GM19467 (cell line): ENCODE results near the gene CNPY1.

Source experiments
- ATAC-seq: cut with Tn5 transposase; IDR thresholded peaks from one replicate; pipeline ENCODE4 v1.9.1; 2021; ENCODE audit warnings: mild to moderate bottlenecking, moderate library complexity; ENCODE audit not compliant: unreplicated experiment

CNPY1 gene

DNA sequence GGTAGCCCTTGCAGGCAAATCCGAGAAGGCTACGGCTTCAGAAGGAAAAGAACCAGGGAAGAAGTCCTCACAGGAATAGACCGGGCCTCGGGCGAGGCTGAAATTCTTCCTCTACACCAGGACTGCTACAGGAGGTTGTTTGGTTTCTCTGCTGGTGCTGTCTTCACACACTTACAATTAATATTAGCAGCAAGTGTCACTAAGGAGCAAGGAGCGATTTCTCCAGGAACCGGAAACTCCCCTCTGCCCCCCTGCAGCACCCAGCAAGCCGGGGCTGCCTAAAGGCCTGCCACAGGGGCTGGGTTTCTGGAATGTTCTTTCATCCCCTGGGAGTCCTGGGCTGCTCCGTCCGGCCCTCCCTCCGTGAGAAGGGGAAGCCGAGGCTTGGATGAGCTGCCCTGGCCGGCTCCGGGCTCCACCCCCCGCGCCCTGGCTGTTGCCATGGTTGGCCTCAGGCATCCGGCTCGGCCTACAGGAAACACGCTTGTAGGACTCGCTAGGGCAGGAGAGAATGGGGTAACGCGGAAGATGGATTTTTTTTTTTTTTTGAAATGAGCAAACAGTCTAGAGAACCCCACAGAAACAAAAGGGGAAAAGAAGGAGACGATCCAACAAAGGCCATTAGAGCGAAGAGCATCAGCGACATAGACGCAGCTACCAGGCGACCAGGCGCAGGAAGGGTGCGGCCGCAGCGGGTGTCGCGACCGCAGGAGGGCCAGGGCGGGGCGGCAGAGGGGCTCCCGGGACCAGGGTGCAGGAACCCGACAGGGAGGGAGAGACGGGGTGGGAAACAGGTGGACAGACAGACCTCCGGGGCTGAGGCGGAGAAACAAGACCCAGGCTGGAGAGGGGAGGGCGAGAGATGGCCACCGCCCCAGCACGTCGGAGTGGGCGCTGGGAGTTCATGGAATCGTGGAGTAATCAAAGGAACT is 55.4 kb downstream of the CNPY1 start:
- ATAC-seq: peak; percentile 98

DNA sequence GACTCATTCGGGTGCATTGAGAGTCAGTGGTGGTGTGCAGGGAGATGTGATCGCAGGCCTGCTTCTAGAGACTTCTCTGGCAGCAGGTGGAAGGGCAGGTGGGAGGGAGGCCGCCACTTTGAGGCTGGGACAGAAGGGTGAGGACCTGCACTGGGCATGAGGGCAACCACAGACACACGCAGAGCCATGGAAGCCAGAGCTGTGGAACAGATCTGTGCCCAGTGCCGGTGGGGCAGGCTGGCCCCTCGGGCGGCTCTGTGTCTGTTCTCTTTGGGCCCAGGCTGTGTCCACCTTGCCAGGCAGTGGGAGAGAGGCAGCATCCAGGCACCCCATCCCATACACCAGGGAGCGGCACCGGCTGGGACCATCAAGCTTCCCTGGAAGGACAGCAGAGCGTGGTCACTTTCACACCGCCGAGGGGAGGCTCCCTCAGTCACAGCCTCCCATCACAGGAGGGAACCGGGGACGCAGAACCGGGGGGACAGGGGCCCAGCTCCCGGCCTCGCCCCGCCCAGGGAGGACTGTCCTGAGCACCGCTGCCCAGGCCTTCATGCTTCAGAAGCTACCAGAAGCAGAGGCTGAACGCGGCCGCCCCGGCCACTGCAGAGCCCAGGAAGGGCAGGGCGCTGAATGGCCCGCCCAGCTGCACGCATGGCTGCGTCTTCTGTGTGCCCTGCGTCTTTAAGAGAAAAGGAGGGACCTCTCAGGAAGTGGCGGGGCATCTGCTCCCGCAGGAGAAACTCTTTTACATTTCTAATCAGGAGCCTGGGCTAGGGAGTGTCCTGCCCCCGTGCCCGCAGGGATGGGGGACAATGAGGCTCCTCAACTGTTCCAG is 56.3 kb downstream of the CNPY1 start:
- ATAC-seq: no peak

DNA sequence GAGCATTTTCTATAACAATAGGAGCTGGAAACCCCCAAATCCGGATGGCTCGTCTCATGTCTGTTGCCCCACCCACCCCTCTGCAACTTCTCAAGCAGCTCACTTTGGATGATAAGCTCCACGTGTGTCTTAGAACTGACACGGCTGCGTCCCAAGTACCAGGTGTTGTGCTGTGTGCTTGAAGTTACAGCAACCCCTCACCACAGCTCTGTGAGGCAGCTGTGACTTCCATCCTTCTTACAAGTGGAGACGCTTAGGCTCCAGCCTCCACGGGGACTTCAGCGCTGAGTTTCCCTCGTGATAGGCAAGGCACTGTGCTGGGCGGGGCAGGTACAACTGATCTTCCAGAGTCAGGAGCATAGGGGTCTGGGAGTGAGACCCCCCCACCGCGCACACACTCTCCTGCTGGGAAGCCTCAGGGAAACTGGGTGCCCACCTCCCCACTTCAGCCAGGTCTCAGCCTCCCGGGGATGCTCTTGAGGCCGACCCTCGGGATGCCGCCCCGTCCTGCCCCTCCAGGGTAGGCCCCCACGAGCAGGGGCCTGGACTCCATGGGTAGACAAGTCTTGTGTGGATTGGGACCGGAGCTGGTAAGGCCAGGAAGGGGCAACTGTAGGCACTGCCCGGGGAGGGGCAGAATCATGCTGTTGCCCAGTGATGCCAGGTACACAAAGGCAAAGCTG is 57.1 kb downstream of the CNPY1 start:
- no peak for ATAC-seq

DNA sequence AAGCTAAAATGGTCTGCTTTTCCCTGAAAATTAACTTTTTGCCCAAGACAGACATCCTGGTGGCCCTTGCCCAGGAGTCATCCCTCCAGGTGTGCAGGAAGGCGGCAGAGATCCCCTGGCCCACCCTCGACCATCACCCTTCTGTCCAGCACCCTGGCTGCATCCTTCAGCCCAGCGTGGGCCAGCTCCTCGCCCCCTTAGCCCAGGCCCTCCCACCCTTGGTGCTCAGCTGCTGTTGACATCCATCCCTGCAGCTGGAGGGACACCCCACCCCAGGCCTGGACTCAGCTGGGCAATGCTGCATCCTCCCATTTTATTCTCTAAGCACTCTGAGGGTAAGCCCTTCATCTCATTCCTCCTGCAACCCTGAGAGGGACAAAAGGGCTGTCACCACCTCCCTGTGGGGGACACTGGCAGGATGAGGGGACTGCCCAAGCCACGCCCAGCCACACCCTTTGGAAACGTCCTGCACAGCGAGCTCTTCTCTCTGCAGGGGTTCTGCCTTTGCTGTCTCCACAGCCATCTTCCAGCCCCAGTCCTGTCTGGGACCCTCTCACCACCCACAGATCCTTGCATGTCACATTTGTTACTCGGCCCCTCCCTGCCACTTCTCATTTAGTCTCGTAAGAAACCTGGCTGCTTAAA is 57.8 kb downstream of the CNPY1 start:
- no peak for ATAC-seq

DNA sequence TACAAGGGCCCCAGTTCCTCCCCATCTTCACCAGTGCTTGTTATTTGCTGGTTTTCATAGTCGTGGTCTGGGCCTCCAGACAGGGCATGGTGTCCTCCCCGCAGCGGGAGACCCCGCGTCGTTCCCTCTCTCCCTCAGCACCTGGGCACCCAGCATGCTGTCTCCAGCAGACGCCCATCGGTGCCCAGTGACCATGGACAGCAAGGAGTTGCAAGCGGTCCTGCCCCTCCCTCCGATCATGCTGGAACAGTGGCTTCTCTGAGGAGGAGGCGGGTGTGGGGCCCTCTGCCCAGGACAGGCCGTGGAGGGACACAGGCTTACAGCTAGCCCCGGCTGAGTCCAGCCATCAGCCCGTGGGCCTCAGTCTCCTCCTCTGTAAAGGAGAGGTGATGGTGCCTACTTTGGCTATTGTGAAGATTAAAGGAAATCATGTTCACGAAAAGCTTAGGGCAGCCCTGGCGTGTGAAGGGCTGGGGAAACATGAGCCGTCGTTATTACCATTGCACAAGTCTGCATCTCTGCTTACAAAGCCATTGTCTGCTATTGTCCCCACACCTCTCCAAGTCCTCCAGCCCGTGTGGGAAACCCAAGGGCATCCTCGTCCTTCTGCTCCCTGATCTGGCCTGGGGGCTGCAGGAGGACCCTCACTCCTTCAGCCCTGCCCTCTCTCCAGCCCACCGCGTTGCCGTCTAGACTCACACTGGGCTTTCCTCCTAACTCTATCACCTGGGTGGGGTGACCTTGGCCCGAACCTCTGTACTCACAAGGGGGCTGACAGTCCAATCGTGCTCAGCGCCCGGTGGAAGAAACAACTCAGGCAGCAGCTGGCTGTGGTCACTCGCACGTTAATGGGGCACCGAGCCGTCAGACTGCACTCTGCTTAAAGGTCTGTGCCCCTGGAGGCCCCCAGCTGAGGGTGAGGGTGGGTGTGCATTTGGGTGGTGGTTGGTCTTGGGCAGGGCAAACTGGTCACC is 58.6 kb downstream of the CNPY1 start:
- ATAC-seq: no peak

DNA sequence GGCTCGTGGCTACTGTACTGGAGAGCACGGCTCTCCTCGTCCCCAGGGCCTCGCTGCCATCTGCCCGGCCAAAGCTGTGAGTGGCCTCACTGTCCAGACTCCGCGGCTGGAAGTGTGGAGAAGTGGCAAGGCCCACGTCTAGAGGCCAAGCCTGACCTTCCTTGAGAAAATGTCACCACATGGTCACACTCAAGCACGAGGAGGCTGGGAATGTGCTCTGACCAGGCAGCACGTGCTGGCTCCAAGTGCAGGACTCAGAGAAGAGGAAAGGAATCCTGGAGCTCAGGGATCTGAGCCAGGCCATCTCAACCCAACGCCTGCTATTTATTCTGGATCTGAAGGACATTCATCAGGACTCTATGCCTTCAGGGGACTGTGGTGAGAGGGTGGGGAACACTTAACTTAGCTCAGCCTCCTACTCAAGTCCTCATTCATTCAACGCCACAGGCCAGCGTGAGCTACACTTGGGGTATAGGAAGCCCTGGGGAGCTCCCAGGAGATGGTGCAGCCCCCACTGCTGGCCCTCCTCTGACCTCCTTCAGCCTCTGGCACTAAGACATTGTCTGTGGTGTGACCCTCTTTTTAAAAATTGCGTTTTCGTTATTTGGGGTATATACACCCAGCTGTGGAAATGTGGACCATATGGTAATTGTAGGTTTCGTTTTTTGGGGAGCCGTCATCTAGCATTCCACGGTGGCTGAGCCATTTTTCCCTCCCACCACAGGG is 59.4 kb downstream of the CNPY1 start:
- ATAC-seq: no peak

DNA sequence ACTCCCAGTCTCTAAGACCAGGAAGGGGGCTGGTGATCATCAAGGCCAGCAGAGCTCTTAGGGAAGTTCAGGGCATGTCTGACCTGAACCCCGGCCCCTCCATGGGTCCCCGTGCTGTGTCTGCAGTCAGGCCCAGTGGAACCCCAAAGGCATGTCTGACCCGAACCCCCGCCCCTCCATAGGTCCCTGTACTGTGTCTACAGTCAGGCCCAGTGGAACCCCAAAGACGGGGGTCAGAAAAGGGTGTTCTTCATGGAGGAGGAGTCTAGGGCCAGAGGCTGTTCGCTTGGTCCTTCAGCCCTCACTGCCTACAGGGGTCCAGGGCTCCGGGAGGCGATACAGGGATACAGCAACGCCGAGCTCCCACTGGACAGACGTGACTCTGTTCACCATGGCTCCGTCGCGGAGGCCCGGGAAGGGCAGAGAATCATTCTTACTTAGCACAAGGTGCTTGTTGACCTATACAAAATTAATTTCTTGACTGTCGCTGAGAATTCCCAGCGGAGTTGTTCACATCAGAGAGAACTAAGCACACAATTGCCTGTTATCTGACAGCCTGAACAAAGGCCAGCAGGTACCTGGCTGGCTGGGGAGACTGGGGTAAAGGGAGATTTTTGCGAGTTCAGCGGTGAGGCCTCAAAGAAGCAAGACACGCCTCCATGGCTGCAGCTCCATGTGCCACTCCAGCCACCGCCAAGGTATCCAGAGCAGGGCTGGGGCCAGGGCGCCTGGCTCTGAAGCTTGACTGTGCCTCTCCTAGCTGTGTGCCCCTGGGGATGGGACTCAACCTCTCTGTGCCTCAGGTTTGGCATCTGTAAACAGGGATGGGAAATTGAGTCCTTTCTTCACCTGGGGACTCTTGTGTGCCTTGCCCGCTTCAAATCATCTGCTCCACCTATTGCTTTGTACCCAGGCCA is 61.6 kb downstream of the CNPY1 start:
- no peak for ATAC-seq

DNA sequence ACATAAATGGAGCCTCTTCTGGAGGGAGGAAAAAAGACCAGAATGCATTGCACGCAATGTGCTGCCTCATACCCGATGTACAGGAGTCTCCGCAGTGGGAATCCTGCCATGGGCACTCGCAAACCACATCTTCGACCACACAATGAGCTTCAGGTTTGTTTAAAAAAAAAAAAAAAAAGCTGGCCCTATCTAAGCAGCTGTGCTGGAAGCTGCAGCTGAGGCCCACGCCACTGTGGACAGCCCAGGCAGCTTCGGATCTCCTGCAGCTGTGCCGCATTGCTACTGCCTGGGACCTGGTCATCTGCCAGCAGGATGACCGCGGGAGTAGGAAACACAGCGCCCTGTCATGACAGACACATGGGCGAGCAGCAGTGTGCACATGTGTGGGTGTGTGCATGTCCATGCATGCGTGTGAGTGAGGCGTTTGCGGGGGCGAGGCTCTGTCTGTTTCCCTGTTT is 62.5 kb downstream of the CNPY1 start:
- ATAC-seq: no peak

DNA sequence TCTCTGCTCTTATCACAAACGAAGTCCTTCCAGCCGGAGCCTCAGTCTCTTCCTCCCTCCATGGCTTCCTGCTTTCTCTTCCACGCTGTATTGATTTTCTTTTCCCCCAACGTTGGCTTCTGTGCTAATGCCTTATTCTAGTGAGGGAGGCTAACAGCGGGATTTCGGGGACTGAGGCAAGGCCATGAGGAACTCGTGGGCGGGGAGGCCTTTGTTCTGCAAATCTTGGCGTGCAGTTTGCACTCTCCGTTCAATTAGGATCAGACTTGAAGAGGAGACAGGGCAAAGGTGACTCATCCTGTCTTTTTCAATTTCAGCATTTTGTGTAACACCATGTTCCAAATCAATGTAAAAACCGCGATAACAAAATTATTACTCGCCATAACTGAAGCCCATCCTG is 63.1 kb downstream of the CNPY1 start:
- ATAC-seq: no peak

DNA sequence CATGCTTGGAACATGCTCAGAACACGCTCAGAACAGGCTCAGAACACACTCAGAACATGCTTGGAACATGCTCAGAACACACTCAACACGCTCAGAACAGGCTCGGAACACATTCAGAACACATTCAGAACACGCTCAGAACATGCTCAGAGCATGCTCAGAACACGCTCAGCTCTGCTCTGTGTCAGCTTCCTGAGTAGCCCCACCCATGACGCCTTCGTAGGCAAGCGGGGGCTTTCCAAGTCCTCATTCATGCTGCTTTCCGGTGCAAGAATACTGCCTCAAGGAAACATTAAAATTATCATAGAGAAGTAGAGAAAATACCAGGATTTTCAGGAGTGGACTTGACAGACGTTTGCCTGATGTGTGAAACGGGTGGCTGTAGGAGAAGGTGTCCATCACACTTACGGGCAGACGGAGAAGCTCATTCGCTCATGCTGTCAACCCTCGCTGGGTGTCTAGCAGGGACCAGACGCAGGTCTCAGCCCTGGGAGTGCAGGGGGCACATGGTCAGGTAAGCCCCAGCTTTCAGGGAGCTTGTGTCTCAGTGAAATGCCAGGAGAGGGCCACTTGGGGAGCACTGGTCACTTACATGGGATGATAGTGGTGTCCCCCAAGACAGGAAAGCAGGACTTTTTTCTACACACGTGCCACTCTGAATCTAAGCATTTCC is 63.7 kb downstream of the CNPY1 start:
- ATAC-seq: no peak

DNA sequence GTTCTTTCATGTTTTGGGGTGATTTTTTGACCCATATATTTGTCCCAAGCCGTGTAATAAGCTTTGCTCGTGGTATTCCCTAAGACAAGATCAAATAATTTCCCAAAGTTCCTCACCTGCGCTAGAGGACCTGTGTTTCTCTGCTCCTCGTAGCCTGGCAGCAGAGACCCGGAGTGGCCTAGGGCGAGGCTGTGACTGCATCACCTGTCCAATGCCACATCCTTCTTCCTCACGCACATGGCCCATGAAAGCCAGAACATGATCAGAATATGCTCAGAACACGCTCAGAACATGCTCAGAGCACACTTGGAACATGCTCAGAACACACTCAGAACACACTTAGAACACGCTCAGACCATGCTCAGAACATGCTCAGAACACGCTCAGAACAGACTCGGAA is 64.6 kb downstream of the CNPY1 start:
- no peak for ATAC-seq

DNA sequence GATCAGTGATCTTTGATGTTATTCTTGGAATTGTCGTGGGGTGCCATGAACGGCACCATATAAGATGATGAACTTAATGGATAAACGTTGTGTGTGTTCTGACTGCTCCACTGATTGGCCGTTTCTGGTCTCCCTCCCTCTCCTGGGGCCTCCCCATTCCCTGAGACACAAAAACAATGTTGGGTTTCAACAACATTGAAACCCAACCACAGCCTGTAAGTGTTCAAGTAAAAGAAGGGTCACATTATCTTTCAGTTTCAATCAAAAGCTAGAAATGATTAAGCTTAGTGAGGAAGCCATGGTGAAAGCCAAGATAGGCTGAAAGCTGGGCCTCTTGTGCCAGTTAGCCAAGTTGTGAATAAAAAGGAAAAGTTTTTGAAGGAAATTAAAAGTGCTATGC is 68.9 kb downstream of the CNPY1 start:
- ATAC-seq: peak; percentile 88

DNA sequence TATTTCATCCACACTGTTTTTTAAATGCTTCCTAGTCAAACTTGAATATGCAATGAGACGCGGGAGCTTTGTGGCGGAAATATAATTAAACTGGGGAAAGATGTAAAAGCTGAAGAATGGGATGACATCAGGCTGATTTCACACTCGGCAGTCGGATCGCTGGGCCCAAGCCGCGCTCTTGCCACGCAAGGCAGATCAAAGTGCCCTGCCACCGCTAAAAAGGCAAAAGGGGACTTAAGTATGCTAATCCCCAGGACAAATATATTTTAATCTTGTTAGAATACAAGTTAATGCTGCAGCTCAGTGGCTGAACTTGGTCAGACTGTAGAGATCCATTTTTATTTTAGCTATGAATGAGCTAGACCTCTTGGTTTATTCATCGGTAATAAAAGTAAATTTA is 74.6 kb downstream of the CNPY1 start:
- ATAC-seq: no peak

DNA sequence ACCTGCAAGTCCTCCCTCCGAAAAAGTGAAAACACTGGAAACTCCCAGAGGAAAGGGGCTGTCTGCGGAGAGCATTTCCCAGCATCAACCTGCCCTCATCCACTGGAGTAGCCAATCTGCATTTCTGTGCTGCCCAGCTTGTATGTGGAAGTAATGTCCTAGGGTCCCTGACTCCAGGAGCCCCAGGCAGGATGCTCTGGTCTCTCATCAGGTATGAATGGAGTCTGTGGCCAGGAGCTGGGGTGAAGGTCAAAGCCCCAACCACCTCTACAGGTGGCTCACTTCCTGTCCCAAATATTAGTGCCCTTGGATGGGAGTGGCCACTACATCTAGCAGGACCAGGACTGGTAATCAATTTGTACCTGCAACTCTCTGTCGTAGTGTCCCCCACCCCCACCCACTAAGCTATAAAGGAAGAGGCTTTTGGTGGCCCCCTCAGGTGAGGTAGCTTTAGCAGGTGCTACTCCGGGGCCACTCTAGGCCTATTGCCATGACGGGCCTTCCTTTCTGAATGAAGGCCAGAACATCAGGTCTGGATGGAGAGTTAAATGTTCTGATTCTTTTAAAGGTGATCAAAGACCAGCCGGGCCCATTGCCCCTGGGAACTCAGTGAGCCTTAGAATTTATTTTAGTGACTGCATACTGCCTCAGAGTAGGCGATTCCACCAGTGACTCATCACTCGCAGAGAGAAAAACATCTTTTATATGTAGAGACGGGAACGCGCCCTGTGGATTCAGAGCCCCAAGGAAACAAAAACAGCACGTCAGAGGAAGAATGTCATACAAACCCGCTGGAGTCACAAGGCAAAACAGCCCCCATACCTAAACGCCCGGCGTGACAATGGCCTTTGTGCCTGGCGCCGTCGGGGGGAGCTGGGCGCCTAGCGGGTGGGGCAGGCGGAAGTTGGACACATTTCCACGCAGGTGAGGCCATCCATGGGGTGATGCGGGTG is 75.4 kb downstream of the CNPY1 start:
- ATAC-seq: no peak

DNA sequence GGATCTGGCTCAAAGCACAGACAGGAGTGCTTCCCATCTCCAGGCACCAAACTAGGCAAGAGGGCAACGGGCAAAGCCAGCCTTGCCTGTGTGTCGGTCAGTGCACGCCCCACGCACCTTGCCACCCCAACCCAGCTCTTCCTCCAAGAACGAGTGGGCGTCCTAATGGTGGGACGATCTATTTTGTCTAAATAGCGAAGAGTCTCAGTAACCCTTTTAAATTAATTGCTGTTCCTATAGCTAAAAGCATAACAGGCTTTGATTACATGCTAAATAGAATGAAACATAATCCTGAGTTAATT is 76.2 kb downstream of the CNPY1 start:
- ATAC-seq: no peak
